ENCODE data around the gene IREB2. TPM values are rescaled to one million over a fixed set of nuclear protein-coding genes. Genes with fewer than 3 reads are reported as not detected.

Gene IREB2
- total and polyA plus RNA-seq, 2 donors (not counting 3 experiments of a cell fraction or from before 2014, with no cell fraction given) = 12.7 to 51.4 TPM

DNA sequence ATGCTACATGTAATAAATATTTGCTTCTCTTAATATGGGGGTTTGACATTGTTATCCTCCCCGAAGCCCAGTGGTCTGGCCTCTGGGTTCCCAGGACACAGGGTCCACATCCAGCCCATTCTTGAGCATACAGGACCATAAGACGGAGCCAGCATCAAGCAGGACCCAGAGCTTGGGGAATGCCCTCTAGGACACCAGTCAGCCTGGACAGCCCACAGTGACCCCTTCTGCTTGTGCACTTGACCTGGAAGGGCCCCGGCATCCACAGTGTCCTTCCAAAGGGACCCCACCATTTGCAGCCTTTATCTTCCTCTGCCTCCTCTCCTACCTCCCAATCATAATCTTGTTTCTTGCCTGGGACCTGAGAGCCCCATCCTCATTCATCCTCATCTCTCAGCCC, 46.2 kb upstream of the IREB2 start:
- H4K20me1 ChIP-seq (replicated peaks; ENCODE audit: control insufficient read depth, extremely low read depth, insufficient read depth, low read length) = no peaks in the 10 kb centered on the region
- no TSS peak for BruUV-seq (replicated peaks)
- no peaks in the 10 kb centered on the region for H3K4me1 ChIP-seq (ENCODE audit: control insufficient read depth, extremely low read depth, insufficient read depth, low read length)
- no peak overlapping the region for H3K9ac ChIP-seq (replicated peaks; ENCODE audit: extremely low read depth, insufficient read depth, low read length)
- dilution Hi-C loops (cut with MboI; ENCODE audit: extremely low pct_ligation_motif_present, low sequenced_read_pairs) = no loop called here
- no peak overlapping the region for H3K27ac ChIP-seq (ENCODE audit: insufficient read depth, low read depth, low read length)
- DNase-seq (ENCODE audit: low read depth, low spot score) = no peak
- H3K9me3 ChIP-seq (replicated peaks; ENCODE audit: control insufficient read depth, insufficient read depth, low read length) = no peaks in the 10 kb centered on the region
- H3K4me2 ChIP-seq (ENCODE audit: insufficient read depth, low read length) = no peak overlapping the region
- intact Hi-C loops (cut with micrococcal nuclease) = no loop called here
- no peak for TF ChIP-seq MAX (IDR thresholded peaks at IDR 0.05; ENCODE audit: insufficient read depth, insufficient read length)
- TF ChIP-seq EZH2 (IDR thresholded peaks at IDR 0.05; ENCODE audit: borderline replicate concordance, low read depth, low read length, severe bottlenecking) = no peak
- TF ChIP-seq FOS (IDR thresholded peaks at IDR 0.05; ENCODE audit: borderline replicate concordance, insufficient read depth, low read length) = no peak
- no peak for TF ChIP-seq POLR2AphosphoS5 (IDR thresholded peaks at IDR 0.05; ENCODE audit: insufficient read depth, low read depth, low read length)
- TF ChIP-seq JUN (IDR thresholded peaks at IDR 0.05; ENCODE audit: borderline replicate concordance, insufficient read depth, insufficient read length, low read depth) = no peak
- TF ChIP-seq POLR2A (IDR thresholded peaks at IDR 0.05; ENCODE audit: low read depth, low read length) = no peak
- no peak for TF ChIP-seq CTCF (IDR thresholded peaks at IDR 0.05; ENCODE audit: extremely low read depth in 1 of 2, insufficient read depth in 1 of 2, low read depth in 1 of 2, low read length in 2 of 2)
- TF ChIP-seq MYC (IDR thresholded peaks at IDR 0.05; ENCODE audit: low read depth, low read length) = no peak
- no peak for TF ChIP-seq GATA2 (IDR thresholded peaks at IDR 0.05; ENCODE audit: insufficient read depth, insufficient read length, low read depth, low read length)
- no peak overlapping the region for H2AFZ ChIP-seq (ENCODE audit: low read depth, low read length)
- H3K9me1 ChIP-seq (replicated peaks; ENCODE audit: control insufficient read depth, extremely low read depth, insufficient read depth, low read length) = no peaks in the 10 kb centered on the region
- CTCF ChIA-PET = no interaction called here
- H3K79me2 ChIP-seq (ENCODE audit: control insufficient read depth, insufficient read depth, low read length) = no peaks in the 10 kb centered on the region
- no peak overlapping the region for H3K4me3 ChIP-seq (replicated peaks in 1 of 3; ENCODE audit: insufficient read depth in 1 of 3, low read depth in 1 of 3, low read length in 3 of 3)
- H3K36me3 ChIP-seq (ENCODE audit: control insufficient read depth in 2 of 2, extremely low read depth in 1 of 2, insufficient read depth in 2 of 2, low read length in 2 of 2) = no peaks in the 10 kb centered on the region
- FAIRE-seq = no peak
- POLR2A ChIA-PET = no interaction called here
- H3K27me3 ChIP-seq (ENCODE audit: control insufficient read depth in 2 of 2, insufficient read depth in 2 of 2, low read length in 2 of 2) = peaks cover 7 to 9% of the 10 kb centered on the region in 2 experiments

Data from endothelial cell of umbilical vein (primary cell).